Skeletal muscle cell (primary cell): ENCODE data around the gene TOM1L2.

Experiments used
- DNase-seq: peaks from one replicate; pipeline ENCODE4 v3.0.0-alpha.2; 2010; ENCODE audit warnings: low read depth
- H3K4me3 ChIP-seq: 2 replicates; pipeline ENCODE4 v1.5.1; 2011; ENCODE audit warnings: low read depth, mild to moderate bottlenecking, control low read depth, low read length, moderate library complexity

Gene TOM1L2

DNA sequence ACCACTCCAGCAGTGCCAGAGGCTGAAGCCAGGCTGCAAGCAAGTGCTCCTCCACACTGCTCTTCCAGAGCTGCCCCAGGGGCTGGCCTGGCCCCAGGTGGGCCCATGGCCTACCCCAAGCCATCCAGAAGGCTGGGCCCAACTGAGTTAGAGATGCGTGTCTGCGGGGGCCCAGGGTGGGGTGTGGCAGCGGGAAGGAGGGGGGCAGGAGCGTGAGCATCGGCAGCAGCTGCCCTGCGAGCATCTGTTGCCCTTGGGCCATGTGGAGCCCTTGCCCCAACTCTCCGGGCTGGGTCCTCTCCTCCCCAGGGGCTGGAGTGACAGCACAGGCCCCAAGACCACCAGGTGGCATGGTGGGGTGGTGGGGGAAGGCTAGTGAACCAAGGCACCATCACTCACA, 128.1 kb downstream of the TOM1L2 start:
- DNase-seq, result no peak
- no peak overlapping the region for H3K4me3 ChIP-seq

DNA sequence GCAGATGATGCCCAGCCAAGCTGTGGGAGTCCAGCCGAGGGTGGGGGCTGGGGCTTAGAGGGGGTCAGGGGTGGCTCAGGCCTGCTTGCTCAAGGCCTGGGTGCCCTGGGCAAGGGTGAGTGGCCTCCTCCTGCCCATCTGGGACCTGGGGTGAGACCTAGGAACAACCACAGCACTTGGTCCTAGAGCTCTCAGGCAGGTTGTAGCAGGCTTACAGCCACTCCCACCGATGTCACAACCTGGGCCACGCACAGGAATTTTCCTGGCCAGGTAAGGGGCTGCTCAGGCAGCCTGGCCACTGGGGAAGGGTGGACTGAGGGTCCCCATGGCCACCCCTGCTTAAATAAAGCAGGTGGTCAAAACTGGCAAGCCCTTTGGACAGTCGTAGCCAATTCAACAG, 129.1 kb downstream of the TOM1L2 start:
- no peak for DNase-seq
- H3K4me3 ChIP-seq, result no peak overlapping the region

DNA sequence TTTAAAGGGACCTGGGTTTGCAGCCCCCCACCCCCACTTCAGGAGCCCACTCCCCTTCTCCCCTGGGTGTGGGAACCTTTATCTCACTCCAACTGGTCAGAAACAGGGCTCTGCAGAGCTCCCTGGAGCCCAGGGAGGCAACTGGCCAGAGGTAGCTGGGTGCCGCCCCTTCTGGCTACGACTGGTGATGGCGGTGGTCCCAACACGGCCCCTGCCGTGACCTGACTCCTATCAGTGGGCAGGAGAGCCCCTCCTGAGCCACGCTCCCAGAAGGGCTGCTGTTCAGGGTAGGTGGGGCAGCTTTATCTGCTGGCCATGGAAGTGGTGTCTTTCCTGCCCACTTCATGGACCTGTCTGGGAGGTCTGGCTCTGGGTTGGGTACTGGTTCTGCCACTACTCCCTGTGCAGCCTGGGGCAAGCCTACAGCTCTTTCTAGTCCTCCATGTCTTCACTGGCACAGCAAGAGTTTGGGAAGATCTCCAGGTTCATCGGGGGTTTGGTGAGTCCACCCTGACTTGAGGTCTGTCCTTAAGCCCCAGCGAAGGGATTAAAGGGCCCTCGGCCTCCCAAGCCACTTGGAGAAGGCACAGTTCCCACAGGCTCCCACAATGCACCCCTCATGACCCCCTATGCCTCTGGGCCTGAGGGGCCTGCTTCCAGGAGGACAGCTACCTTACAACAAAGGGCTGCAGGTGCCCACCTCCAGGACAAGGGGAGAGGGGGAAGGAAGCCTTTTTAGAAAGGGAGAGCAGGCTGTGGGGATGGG, 129.9 kb downstream of the TOM1L2 start:
- DNase-seq, result no peak
- no peak overlapping the region for H3K4me3 ChIP-seq

DNA sequence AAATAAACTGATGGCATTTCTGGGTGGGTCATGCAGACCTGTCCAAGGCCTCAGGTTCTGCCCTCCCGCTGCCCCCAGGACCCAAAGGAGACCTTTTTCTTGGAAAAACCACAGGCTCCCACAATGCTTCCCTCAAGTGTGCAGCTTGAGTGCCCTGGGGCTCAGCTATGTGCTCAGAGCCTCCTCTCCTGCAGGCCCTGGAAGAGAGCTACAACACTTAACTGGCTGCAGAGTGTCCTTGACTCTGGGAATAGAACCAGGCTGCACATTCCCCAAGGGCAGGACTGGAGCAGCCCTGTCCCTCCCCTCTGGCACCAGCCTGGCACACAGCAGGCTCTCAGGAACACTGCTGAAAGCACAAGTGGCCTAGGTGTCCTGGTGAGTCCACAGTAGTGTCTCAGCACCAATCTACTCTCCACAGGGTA, 130.6 kb downstream of the TOM1L2 start:
- no peak for DNase-seq
- no peak overlapping the region for H3K4me3 ChIP-seq

DNA sequence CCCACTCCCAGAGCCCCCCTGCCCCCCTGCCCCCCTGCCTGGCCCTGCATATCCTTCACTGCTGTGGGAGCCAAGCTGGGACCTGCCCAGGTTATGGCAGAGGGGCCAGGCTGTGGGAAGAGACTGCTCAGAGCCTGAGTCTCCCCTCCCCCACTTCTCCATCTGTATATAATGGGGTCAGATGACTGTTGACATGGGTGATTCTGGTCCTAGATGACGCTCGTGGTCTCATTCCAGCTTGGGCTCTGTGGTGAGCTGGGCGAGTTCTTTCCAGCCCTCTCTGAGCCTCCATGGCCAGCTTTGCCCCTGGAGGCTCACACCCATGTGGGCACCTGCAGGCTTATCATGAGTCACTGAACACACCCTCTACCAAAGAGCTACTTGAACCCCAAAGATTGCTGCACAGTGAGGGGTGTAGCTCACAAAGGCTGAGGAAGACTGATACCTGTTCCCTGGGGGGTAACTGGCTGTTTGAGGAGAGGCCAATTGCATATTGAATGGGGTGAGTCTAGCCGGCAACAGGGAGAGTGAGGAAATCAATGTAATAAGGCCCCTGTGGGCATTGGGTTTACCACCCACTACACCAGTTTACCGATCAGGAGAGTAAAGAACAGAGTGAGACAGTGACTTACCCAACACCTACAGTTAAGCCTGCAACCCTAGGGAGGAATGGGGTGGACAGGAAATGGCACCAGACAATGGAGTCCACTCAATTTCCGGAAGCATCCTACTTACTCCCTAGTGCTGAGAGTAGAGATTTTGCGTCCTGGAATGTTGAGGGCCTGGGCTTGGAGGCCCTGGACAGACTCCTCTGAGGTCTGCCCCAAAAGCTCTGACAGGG, 131.2 kb downstream of the TOM1L2 start:
- H3K4me3 ChIP-seq, result peak overlapping the region; percentile 38
- no peak for DNase-seq

DNA sequence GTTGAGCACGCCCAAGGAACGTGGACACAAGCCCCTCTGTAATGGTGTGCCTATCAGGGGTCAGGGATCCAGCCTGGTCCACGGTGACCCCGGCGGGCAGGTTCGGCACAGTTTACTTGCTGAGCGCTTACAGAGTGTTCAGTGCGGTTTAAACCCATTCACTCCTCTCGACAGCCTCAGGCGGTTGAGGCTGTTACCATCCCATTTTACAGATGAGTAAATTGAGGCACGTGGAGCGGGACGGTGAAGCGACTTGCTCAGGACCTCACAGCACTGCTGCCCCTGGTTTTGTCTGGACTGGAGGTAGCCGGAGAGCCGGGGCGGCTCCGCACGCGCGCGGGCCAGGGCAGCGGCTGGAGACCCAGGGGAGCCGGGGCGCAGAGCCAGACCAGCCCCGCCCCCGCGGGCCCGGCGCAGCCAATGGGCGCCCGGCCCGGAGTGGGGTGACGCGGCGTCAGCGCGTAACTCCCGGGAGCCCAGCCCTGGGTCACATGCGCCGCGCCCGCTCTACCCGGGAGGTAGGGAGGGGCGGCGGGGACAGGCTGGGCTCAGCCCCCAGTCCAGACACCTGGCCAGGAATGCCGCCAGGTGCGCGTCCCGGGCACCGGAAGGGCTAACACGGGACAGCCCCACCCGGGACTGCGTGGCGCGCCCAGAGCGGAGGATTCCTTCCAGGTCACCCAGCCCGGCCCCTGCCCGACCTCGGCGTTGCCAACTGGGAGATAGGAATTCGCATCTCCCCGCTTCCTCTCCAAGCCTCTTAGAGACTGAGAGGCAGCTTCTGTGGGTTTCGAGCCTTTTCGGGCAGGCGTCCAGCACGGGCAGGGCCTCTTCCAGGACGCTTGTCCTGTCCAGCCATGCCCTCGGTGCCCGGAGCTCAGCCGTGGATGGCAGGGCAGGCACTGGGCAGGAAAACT, 132.2 kb downstream of the TOM1L2 start:
- H3K4me3 ChIP-seq, result peak overlapping the region; percentile 38
- peak; percentile 70 for DNase-seq

DNA sequence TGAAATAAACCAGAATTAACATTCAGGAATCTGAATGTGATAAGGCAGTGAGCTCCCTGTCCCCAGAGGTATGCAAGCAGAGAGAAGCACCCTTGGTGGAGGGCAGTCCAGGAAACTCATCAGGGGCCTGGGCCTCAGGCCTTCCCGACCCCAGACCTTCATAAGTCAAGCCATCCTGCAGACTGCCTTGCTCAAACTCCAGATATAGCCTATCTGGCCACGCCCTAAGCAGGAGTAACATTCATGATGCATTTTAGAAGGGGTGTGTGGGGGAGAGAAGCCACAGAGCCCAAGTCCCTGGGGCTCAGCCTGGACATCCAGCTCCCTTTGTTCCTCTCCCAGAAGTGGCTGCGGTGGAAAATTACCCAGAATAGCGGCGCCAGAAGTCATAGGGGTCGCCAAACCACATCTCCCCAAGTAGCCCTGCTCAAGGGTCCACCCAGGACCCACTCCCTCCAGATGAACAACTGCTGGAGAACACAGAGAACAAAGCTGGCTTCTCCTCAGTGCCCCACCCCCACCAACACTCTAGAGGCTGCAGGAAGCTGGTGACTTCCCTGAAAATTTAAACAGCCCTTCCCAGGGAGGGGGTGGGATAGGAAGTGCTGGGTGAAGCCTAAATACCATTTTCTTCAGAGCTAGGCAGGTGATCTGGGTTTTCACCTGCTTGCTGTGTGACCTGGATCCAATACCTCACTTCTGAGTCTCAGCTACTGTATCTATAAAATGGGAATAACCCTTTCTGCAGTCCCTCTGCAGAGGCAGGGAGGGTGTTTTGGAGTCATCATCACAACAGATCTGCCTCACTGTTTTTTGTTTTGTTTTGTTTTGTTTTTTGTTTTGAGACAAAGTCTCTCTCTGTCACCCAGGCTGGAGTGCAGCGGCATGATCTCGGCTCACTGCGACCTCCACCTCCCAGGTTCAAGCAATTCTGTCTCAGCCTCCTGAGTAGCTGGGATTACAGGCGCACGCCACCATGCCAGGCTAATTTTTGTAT, 133.9 kb downstream of the TOM1L2 start:
- DNase-seq, result no peak
- H3K4me3 ChIP-seq, result no peak overlapping the region

DNA sequence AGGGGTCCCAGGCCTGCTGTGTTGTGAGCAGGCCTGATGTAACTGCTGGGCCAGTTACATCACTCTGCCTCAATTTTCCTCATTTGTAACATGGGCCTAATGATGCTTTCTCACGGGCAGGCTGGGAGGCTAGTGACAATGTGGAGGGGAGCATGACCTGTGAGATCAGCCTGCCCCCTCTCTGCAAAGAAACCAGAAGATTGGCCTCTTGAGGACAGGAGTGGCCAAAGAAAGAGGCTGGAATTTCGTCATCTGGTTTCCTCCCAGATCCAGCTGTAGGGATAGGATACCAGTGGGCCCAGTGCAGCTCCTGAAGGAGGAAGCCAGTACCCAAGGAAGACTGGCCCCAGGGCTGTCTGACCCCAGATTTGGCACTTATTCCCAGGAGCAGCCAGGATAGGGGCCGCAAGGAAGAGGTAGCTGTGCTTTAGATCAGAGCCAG, 134.8 kb downstream of the TOM1L2 start:
- peak overlapping the region; percentile 79 for H3K4me3 ChIP-seq

DNA sequence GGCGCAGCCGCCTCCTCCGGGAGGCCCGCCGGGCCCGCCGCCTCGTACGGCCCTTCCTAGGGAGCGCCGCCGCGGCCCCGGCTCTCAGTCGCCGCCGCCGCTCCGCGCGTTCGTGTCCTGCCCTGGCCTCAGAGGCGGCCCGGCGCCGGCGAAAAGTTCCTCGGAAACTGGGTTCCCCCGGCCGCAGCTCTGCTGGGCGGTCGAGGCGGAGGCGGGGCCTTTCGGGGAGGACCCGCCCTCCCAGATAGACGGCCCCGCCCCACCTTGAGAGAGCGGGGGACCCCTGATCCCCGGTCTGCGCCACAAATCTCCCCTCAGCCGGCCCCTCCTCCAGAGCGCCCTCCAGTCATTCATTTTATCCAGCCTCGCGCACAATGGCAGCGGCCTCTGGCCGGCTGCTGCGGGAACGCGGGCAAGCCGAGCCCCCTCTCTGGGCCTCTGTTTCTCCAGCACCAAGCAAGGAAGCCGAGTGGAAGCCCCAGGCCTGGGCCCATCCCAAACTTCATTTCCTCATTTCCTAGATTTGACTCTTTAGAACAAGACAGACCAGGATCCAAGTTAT, 135.3 kb downstream of the TOM1L2 start, which contains the start of gene SREBF1:
SREBF1 (minus strand) TSS at position 169 of the 562 bp plus-strand sequence. CDS start 169 bp downstream, outside the sequence.
- DNase-seq, result no peak
- H3K4me3 ChIP-seq, result peak within 1 kb of the TSS; percentile 79

More for the DNA sequence above, 134.8 kb downstream of the TOM1L2 start:
- peak; percentile 73 for DNase-seq

DNA sequence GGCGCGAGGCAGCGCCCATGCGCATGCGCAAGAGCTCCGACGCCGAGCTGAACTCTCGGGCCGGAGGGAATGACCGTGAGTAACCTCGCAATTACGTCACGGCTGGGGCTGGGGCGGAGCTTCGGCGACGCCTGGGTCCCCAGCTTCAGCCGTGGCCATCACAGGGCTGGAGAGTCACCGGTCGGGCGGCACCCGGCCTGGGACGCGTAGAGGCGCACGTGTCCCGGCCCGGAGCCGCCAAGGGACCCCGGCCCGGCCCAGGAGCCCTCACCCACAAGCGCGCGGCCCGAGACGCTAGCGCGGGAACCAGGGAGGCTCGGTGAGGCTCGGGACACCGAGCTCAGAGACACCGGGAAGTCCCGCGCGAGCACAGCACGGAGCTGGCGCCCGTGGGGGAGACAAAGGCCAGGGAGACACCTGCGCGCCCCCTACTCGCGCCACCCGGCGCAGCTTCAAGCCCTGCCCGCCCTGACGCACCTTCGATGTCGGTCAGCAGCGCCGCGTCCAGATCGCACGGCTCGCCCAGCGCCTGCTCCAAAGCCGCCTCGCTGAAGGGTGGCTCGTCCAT, 135.9 kb downstream of the TOM1L2 start:
- DNase-seq, result peak; percentile 73
- peak overlapping the region; percentile 79 for H3K4me3 ChIP-seq

DNA sequence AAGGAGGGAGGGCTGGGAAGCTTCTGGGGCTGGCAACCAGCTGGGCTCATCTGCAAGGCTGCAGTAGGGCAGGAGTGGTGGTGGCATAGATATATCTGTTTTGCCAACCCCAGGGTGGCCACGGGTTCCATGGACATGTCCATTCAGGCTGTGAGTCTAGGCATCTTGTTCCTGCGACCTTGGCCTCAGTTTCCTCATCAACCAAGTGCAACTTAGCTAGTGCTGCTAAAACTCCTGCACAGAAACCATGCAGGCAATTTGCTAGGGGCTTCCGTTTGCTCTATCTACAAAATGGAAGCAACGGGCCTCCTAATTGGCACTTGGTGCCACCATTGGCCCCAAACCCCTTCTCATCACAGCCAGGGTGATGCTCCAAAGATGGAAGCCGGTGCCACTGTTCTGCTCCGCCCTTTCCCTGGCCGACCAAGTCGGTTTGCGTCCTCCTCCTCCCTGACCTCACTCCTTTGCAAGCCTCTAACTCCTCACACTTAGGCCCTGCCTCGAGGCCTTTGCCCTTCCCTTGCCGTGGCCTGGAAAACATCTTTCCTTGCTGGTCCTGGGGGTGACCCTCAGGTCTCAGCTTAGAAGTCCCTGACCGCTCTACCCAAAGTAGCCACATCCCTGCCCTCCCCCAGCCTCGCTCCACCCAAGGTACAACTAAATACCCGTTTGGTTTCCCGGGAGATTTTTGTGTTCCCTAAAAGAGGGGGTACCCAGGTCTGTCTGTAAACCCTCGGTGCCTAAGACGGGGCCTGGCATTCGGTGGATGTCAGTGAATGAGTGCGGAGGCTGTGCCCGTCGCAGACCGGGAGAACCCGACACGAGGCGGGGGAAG, 136.6 kb downstream of the TOM1L2 start:
- H3K4me3 ChIP-seq, result peak overlapping the region; percentile 79
- no peak for DNase-seq

DNA sequence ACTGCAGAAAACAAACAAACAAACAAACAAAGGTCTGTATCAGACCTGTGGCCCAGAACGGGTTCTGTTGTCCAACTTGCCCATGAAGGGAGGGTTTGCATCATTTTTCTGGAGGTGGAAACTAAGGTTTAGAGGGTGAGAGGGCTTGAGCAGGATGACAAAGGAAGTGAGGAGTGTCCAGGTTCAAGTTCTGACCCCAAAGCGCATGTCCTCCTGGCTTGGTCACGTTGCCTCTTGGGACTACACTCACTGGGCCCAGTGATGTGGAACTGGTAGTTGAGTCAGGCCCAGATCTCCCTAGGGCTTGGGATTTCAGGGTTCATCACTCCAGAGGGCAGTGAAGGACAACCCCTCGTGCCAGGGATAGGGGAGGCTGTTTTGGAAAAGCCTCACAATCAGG, 137.2 kb downstream of the TOM1L2 start:
- DNase-seq, result no peak
- H3K4me3 ChIP-seq, result peak overlapping the region; percentile 79

DNA sequence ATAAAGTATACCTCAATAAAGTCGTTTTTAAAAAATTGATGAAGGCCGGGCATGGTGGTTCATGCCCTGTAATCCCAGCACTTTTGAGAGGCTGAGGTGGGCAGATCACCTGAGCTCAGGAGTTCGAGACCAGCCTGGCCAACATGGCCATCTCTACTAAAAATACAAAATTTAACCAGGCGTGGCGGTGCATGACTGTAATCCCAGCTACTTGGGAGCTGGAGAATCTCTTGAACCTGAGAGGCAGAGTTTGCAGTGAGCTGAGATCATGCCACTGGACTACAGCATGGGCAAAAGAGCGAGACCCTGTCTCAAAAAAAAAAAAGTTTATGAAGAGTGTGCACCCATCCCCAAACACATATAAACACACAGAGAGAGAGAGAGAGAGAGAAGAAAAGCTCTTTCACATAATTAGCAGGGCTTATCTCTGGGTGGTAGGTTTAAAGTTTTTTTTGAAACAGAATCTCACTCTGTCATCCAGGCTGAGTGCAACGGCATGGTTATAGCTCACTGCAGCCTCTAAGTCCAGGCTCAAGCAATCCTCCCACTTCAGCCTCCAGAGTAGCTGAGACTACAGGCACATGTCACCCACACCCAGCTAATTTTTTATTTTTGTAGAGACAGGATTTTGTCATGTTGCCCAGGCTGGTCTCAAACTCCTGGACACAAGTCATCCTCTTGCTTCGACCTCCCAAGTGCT, 138.4 kb downstream of the TOM1L2 start:
- H3K4me3 ChIP-seq, result no peak overlapping the region
- DNase-seq, result no peak

DNA sequence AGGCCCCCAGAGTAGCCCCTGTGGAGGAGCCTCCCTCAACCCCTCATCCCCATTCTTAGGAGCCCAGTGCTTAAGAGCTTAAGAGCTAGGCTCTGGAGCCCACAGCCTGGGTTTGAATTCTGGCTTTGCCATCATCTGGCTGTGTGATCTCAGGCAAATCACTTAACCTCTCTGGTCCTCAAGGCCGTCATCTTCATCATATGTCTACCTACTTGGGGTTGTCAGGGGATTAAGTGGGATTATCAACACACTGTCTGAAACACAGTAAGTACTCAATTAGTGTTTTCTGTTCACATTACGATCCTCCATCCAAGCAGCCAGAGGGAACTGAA, 140.2 kb downstream of the TOM1L2 start:
- DNase-seq, result no peak
- H3K4me3 ChIP-seq, result no peak overlapping the region

DNA sequence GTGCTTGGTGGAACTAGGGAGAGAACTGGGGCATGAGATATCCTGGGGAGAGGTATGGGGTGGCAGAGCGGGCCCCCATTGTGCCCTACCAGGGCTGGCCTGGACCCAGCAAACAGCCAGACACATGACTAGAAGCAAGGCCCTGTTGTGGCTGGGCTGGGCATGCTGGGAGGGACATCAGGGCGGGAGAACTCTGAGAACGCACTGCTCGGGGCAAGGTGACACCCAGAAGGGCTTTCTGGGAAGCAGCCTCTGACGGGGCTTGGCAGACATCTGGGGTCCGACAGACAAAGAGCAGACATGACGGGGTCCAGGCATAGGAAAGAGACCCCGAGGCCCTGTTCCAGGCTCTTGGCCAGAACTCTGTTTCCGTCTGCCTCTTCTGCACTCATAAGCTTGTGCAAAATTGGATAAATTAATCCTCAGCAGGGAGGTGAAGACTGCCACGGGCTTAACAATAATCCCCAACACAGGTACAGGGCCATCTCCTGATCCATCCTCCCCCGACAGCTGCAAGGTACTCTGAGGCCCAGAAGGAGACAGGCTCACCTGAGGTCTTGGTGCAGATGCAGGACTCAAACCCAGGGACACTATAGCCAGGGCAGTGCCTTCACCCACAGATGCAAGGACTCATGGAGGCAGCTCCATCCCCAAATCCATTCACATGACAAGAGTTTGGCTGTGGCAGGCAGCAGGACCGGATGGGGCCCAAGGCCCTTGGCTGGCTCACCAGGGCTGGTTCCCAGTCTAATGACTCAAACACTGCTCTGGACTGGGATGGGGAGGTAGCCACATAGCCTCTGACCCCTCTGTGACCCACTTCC, 140.8 kb downstream of the TOM1L2 start:
- H3K4me3 ChIP-seq, result no peak overlapping the region
- DNase-seq, result no peak
